IMR-90 (cell line): Measurements from ENCODE around the gene ALDH5A1. TPM values are rescaled to one million over a fixed set of nuclear protein-coding genes. Genes with fewer than 3 reads are reported as not detected.

ENCODE experiments used
- ATAC-seq: fragments of 200-7000 bp; cut with Tn5 transposase; 2 replicates; pipeline ENCODE4 v1.9.1; 2020; ENCODE audit warnings: low read depth, mild to moderate bottlenecking, moderate library complexity
- BruUV-seq: library from RNA; stranded (reverse); fragments of 400-500 nt; replicated peaks from 2 replicates; lab custom pipeline; 2021; lab: Mats Ljungman, UMichigan
- CTCF ChIA-PET: fragments of 300-600 bp; formaldehyde crosslinking; extraction: SDS; loops from one replicate; lab custom pipeline; 2021; ENCODE audit warnings: antibody characterized with exemption; lab: Yijun Ruan, JAX
- POLR2A ChIA-PET: fragments of 300-600 bp; sonication (Branson Sonifier 250); formaldehyde crosslinking; loops from one replicate; lab custom pipeline; 2022; ENCODE audit warnings: antibody characterized with exemption; ENCODE audit not compliant: unreplicated experiment; lab: Charles Lee
- DNase-seq: peaks from one replicate; pipeline ENCODE4 v3.0.0; 2013
- H2AFZ ChIP-seq: replicated peaks from 2 replicates; pipeline ENCODE3; 2013; ENCODE audit warnings: low read length, mild to moderate bottlenecking; ENCODE audit not compliant: poor library complexity
- H2AK5ac ChIP-seq: 2 replicates; pipeline ENCODE4 v1.6.1; 2013; ENCODE audit warnings: low read depth, low read length, inconsistent platforms
- H2AK9ac ChIP-seq: replicated peaks from 2 replicates; pipeline ENCODE3; 2013; ENCODE audit warnings: mild to moderate bottlenecking, low read depth, low read length, moderate library complexity; ENCODE audit not compliant: poor library complexity
- H2BK120ac ChIP-seq: 2 replicates; pipeline ENCODE4 v1.6.1; 2013; ENCODE audit warnings: low read depth, low read length, inconsistent platforms
- H2BK15ac ChIP-seq: 3 replicates; pipeline ENCODE4 v1.6.1; 2013; ENCODE audit warnings: low read depth, low read length, inconsistent platforms
- H2BK20ac ChIP-seq: 2 replicates; pipeline ENCODE4 v1.6.1; 2013; ENCODE audit warnings: low read depth, mild to moderate bottlenecking, inconsistent platforms, low read length, moderate library complexity
- H2BK5ac ChIP-seq: 2 replicates; pipeline ENCODE4 v1.6.1; 2013; ENCODE audit warnings: mild to moderate bottlenecking, low read depth, low read length, inconsistent platforms; ENCODE audit not compliant: poor library complexity, severe bottlenecking
- H3K14ac ChIP-seq: replicated peaks from 2 replicates; pipeline ENCODE4 v1.6.1; 2013; ENCODE audit warnings: low read depth, low read length, inconsistent platforms
- H3K18ac ChIP-seq: 2 replicates; pipeline ENCODE4 v1.6.1; 2013; ENCODE audit warnings: low read depth, low read length, control low read depth
- H3K23ac ChIP-seq: 2 replicates; pipeline ENCODE4 v1.6.1; 2013; ENCODE audit warnings: low read depth, low read length, inconsistent platforms
- H3K27ac ChIP-seq: 2 replicates; pipeline ENCODE4 v1.5.1; 2013; ENCODE audit warnings: mild to moderate bottlenecking, control low read depth, low read length; ENCODE audit not compliant: insufficient read depth
- H3K27me3 ChIP-seq: 2 replicates; pipeline ENCODE4 v1.6.1; 2013; ENCODE audit warnings: low read length; ENCODE audit not compliant: control insufficient read depth, insufficient read depth
- H3K36me3 ChIP-seq: 2 replicates; pipeline ENCODE4 v1.6.1; 2013; ENCODE audit warnings: low read length, mixed read lengths; ENCODE audit not compliant: control insufficient read depth, insufficient read depth
- H3K4ac ChIP-seq: 2 replicates; pipeline ENCODE4 v1.6.1; 2013; ENCODE audit warnings: low read depth, low read length, inconsistent platforms
- H3K4me1 ChIP-seq: 2 replicates; pipeline ENCODE4 v1.6.1; 2013; ENCODE audit warnings: low read length, mixed read lengths; ENCODE audit not compliant: control insufficient read depth, insufficient read depth
- H3K4me2 ChIP-seq: 2 replicates; pipeline ENCODE4 v1.6.1; 2013; ENCODE audit warnings: low read depth, mild to moderate bottlenecking, control low read depth, low read length, moderate library complexity
- H3K4me3 ChIP-seq: 2 replicates; pipeline ENCODE4 v1.5.1; 2013; ENCODE audit warnings: low read depth, mild to moderate bottlenecking, control low read depth, low read length, moderate library complexity; ENCODE audit not compliant: insufficient read depth
- H3K56ac ChIP-seq: 2 replicates; pipeline ENCODE4 v1.6.1; 2013; ENCODE audit warnings: low read length, inconsistent platforms; ENCODE audit not compliant: insufficient read depth; ENCODE audit errors: extremely low read depth
- H3K79me1 ChIP-seq, 2 experiments: 2 replicates each; pipeline ENCODE4 v1.6.1; 2013; ENCODE audit warnings: low read length in 2 of 2, inconsistent platforms in 1 of 2, low read depth in 1 of 2
- H3K9ac ChIP-seq: 2 replicates; pipeline ENCODE4 v1.6.1; 2013; ENCODE audit warnings: low read depth, low read length, control low read depth
- H3K9me1 ChIP-seq: 2 replicates; pipeline ENCODE4 v1.6.1; 2013; ENCODE audit warnings: low read length, inconsistent platforms; ENCODE audit not compliant: insufficient read depth
- H3K9me3 ChIP-seq: 2 replicates; pipeline ENCODE4 v1.6.1; 2013; ENCODE audit warnings: low read length; ENCODE audit not compliant: control insufficient read depth, insufficient read depth
- H4K20me1 ChIP-seq: 2 replicates; pipeline ENCODE4 v1.6.1; 2013; ENCODE audit warnings: low read length, inconsistent platforms; ENCODE audit not compliant: insufficient read depth
- H4K5ac ChIP-seq: 2 replicates; pipeline ENCODE4 v1.6.1; 2013; ENCODE audit warnings: mild to moderate bottlenecking, low read depth, low read length, control low read depth
- H4K8ac ChIP-seq, 2 experiments: 2 replicates each; pipeline ENCODE4 v1.6.1; 2013; ENCODE audit warnings: low read depth in 2 of 2, low read length in 2 of 2, control low read depth in 1 of 2, inconsistent platforms in 1 of 2
- H4K91ac ChIP-seq: 2 replicates; pipeline ENCODE4 v1.6.1; 2013; ENCODE audit warnings: low read depth, low read length, inconsistent platforms; ENCODE audit not compliant: insufficient read depth
- CHD1 ChIP-seq: IDR thresholded peaks from 2 replicates; pipeline ENCODE4 v1.6.1; 2012; ENCODE audit warnings: low read depth, low read length, improper control_type of control experiment
- FOS ChIP-seq: fragments of 150-350 bp; IDR thresholded peaks from 2 replicates; pipeline ENCODE4 v1.6.1; 2016; ENCODE audit warnings: low read depth, low read length
- POLR2A ChIP-seq: IDR thresholded peaks from 2 replicates; pipeline ENCODE4 v1.6.1; 2012; ENCODE audit warnings: mild to moderate bottlenecking, low read depth, low read length
- RCOR1 ChIP-seq: IDR thresholded peaks from 2 replicates; pipeline ENCODE4 v1.6.1; 2012; ENCODE audit warnings: mild to moderate bottlenecking, low read length, improper control_type of control experiment; ENCODE audit not compliant: insufficient replicate concordance
- SMC3 ChIP-seq: fragments of 150-350 bp; IDR thresholded peaks from 2 replicates; pipeline ENCODE4 v1.6.1; 2016; ENCODE audit warnings: low read depth, mild to moderate bottlenecking, antibody characterized with exemption, low read length, moderate library complexity
- USF2 ChIP-seq: fragments of 150-350 bp; IDR thresholded peaks from 2 replicates; pipeline ENCODE4 v1.6.1; 2017; ENCODE audit warnings: mild to moderate bottlenecking, antibody characterized with exemption, low read length, low read depth
- WGBS, 2 experiments: methylation state at CpG; one replicate each; pipeline versions ENCODE4 v1.1.5 to v1.1.7; 2013; ENCODE audit warnings: missing lambda C conversion rate in 2 of 2; ENCODE audit not compliant: insufficient read length in 1 of 2; ENCODE audit errors: extremely low coverage in 2 of 2; 5-methylcytosine and 5-hydroxymethylcytosine counted together
- dilution Hi-C: fragments of 300-500 bp; cut with HindIII; formaldehyde crosslinking; loops from one replicate; pipeline ENCODE4 v1.14.3; 2018; ENCODE audit warnings: low sequenced_read_pairs; ENCODE audit not compliant: unreplicated experiment
- in situ Hi-C: fragments of 300-500 bp; cut with MboI; formaldehyde crosslinking; loops from 3 replicates; pipeline ENCODE4 v1.14.3; 2019; ENCODE audit warnings: low sequenced_read_pairs, inconsistent platforms, mixed read lengths
- intact Hi-C: fragments of 100-400 bp; cut with micrococcal nuclease; formaldehyde crosslinking; loops from 2 replicates; pipeline ENCODE4 v1.10.0; 2022
- polyA plus RNA-seq, 3 experiments: library from polyadenylated mRNA; depleted of rRNA; stranded (reverse); fragments of >200 nt; gene quantifications; 2 replicates each; pipeline ENCODE4 v1.2.3, GENCODE V29; 2012; ENCODE audit warnings: low replicate concordance in 1 of 3
- total RNA-seq: library from RNA; depleted of rRNA; stranded (reverse); fragments of >200 nt; gene quantifications from 2 replicates; pipeline ENCODE4 v1.2.3, GENCODE V29; 2012

Gene ALDH5A1
- total and polyA plus RNA-seq, 2 of the 4 experiments (the other 2 are of a cell fraction) = 0.36 to 0.48 TPM

- Histone ChIP-seq H2BK15ac (no peak overlapping the region), H4K91ac (no peak overlapping the region), H3K4me2 (no peak overlapping the region), H3K56ac (no peak overlapping the region), H3K27me3 (peaks cover 7% of the 10 kb centered on the region), H3K27ac (no peak overlapping the region), H3K9me1 (no peaks in the 10 kb centered on the region), H3K23ac (no peak overlapping the region), H3K79me1 (no peaks in the 10 kb centered on the region), H2BK20ac (no peak overlapping the region), H3K36me3 (no peaks in the 10 kb centered on the region), H2AFZ (no peak overlapping the region), H3K4me1 (no peaks in the 10 kb centered on the region), H4K8ac (no peak overlapping the region), H2BK120ac (no peak overlapping the region), H3K9me3 (no peaks in the 10 kb centered on the region), H3K18ac (no peak overlapping the region), H3K4me3 (no peak overlapping the region), H2AK9ac (no peak overlapping the region), H3K14ac (no peak overlapping the region), H4K5ac (no peak overlapping the region), H3K9ac (no peak overlapping the region), H2AK5ac (no peak overlapping the region), H3K4ac (no peak overlapping the region), H4K20me1 (no peaks in the 10 kb centered on the region), H2BK5ac (no peak overlapping the region)
- TF ChIP-seq FOS (no peak), CHD1 (no peak), POLR2A (no peak), USF2 (no peak), RCOR1 (no peak), SMC3 (no peak)
- ChIA-PET CTCF (no interaction called here), POLR2A (no interaction called here)
- no peak for DNase-seq
- no peak for ATAC-seq
- WGBS, 2 experiments = 83% methylated on average over 2 of the region's 3 CpGs; no CpG with 5 or more reads in 1 of the 2 experiments
- dilution Hi-C loops (no loop called here), in situ Hi-C loops (no loop called here), intact Hi-C loops (no loop called here)
- BruUV-seq = no TSS peak
Measured at GRCh38 chr6:24545183-24545582, 50.4 kb downstream of the ALDH5A1 start.
